PFSK-1 (cell line): ENCODE measurements around the gene CAB39L.

Experiments
- FOXP2 ChIP-seq: optimal IDR thresholded peaks from 2 replicates; pipeline ENCODE3; 2011; ENCODE audit warnings: borderline replicate concordance, control low read depth, inconsistent platforms; ENCODE audit not compliant: insufficient read depth; ENCODE audit errors: extremely low read length, extremely low read depth
- POLR2AphosphoS5 ChIP-seq: IDR thresholded peaks from 2 replicates; pipeline ENCODE4 v1.6.1; 2012; ENCODE audit warnings: low read depth, mild to moderate bottlenecking, control low read depth, low read length, moderate library complexity
- REST ChIP-seq, 2 experiments: IDR thresholded peaks; 2 replicates each; pipeline versions ENCODE4 v1.6.1 to v1.8.0; 2011 to 2012; ENCODE audit warnings: low read depth in 2 of 2, low read length in 2 of 2, control low read depth in 1 of 2, inconsistent platforms in 1 of 2, mild to moderate bottlenecking in 1 of 2, moderate library complexity in 1 of 2; ENCODE audit not compliant: insufficient read depth in 1 of 2
- SIN3A ChIP-seq: IDR thresholded peaks from 2 replicates; pipeline ENCODE4 v1.6.1; 2012; ENCODE audit warnings: mild to moderate bottlenecking, low read length, moderate library complexity, borderline replicate concordance; ENCODE audit not compliant: insufficient read depth
- TAF1 ChIP-seq: IDR thresholded peaks from 2 replicates; pipeline ENCODE4 v1.6.1; 2012; ENCODE audit warnings: low read length, control low read depth, borderline replicate concordance; ENCODE audit not compliant: insufficient read depth

CAB39L gene

GRCh38 chr13:49310251-49310650 is 133.6 kb downstream of the CAB39L start:
- no peak for TF ChIP-seq TAF1
- TF ChIP-seq SIN3A = no peak
- no peak for TF ChIP-seq FOXP2
- TF ChIP-seq REST (IDR thresholded peaks at IDR 0.05; ENCODE audit: insufficient read depth in 1 of 2, low read depth in 2 of 2, low read length in 2 of 2) = no peak
- no peak for TF ChIP-seq POLR2AphosphoS5

GRCh38 chr13:49308921-49309408 is 134.9 kb downstream of the CAB39L start:
- TF ChIP-seq SIN3A = no peak
- no peak for TF ChIP-seq TAF1
- no peak for TF ChIP-seq REST (IDR thresholded peaks at IDR 0.05; ENCODE audit: insufficient read depth in 1 of 2, low read depth in 2 of 2, low read length in 2 of 2)
- TF ChIP-seq POLR2AphosphoS5 = no peak
- TF ChIP-seq FOXP2 = no peak

GRCh38 chr13:49308097-49308875 is 135.6 kb downstream of the CAB39L start:
- TF ChIP-seq REST (IDR thresholded peaks at IDR 0.05; ENCODE audit: insufficient read depth in 1 of 2, low read depth in 2 of 2, low read length in 2 of 2) (no peak), SIN3A (no peak), POLR2AphosphoS5 (no peak), TAF1 (no peak), FOXP2 (no peak)

- TF ChIP-seq TAF1 = no peak
- TF ChIP-seq SIN3A = no peak
- no peak for TF ChIP-seq FOXP2
- no peak for TF ChIP-seq POLR2AphosphoS5
- no peak for TF ChIP-seq REST (IDR thresholded peaks at IDR 0.05; ENCODE audit: insufficient read depth in 1 of 2, low read depth in 2 of 2, low read length in 2 of 2)
Observed at GRCh38 chr13:49307365-49307764, 136.5 kb downstream of the CAB39L start.
